Osteoblast (primary cell): Measurements from ENCODE around the gene RFX2. TPM values are rescaled to one million over a fixed set of nuclear protein-coding genes. Genes with fewer than 3 reads are reported as not detected.
A peak's percentile ranks its signal among the peaks of the same experiment; 100 is the strongest.

Experiments
- DNase-seq: peaks from one replicate; pipeline ENCODE4 v3.0.0; 2011; ENCODE audit warnings: low spot score, mixed read lengths; ENCODE audit not compliant: insufficient read length; ENCODE audit errors: missing footprints
- H2AFZ ChIP-seq: 2 replicates; pipeline ENCODE4 v1.6.0; 2011; ENCODE audit warnings: mild to moderate bottlenecking, low read length
- H3K27ac ChIP-seq: 2 replicates; pipeline ENCODE4 v1.5.1; 2011; ENCODE audit warnings: mild to moderate bottlenecking, low read depth, low read length, moderate library complexity
- H3K27me3 ChIP-seq: 2 replicates; pipeline ENCODE4 v1.6.0; 2012; ENCODE audit warnings: mild to moderate bottlenecking, control low read depth, inconsistent platforms, low read length, moderate library complexity; ENCODE audit not compliant: insufficient read depth
- H3K36me3 ChIP-seq: 2 replicates; pipeline ENCODE4 v1.5.1; 2011; ENCODE audit warnings: mild to moderate bottlenecking, low read length, control low read depth, moderate library complexity; ENCODE audit not compliant: insufficient read depth
- H3K4me1 ChIP-seq: 2 replicates; pipeline ENCODE4 v1.5.1; 2011; ENCODE audit warnings: mild to moderate bottlenecking, low read length, control low read depth, moderate library complexity; ENCODE audit not compliant: insufficient read depth
- H3K4me2 ChIP-seq: 2 replicates; pipeline ENCODE4 v1.6.0; 2011; ENCODE audit warnings: mild to moderate bottlenecking, low read length; ENCODE audit not compliant: insufficient read depth
- H3K4me3 ChIP-seq: fragments of 200-600 bp; sonication (generic); 3 replicates; pipeline ENCODE4 v1.5.1; 2012; ENCODE audit warnings: mild to moderate bottlenecking, low read length, inconsistent platforms; ENCODE audit not compliant: insufficient read depth
- H3K79me2 ChIP-seq: 2 replicates; pipeline ENCODE4 v1.6.0; 2012; ENCODE audit warnings: mild to moderate bottlenecking, low read length, control low read depth, inconsistent platforms; ENCODE audit not compliant: insufficient read depth
- H3K9me3 ChIP-seq: 2 replicates; pipeline ENCODE4 v1.5.1; 2011; ENCODE audit warnings: low read depth, low read length, control low read depth
- H4K20me1 ChIP-seq: 2 replicates; pipeline ENCODE4 v1.6.0; 2012; ENCODE audit warnings: mild to moderate bottlenecking, low read length, control low read depth; ENCODE audit not compliant: insufficient read depth
- total RNA-seq: library from RNA; depleted of rRNA; stranded (reverse); fragments of >200 nt; gene quantifications from 2 replicates; pipeline ENCODE4 v1.2.3, GENCODE V29; 2012
- TF ChIP-seq, protein P1 (sequence below): IDR thresholded peaks from 2 replicates; pipeline ENCODE4 v1.5.1; 2011; ENCODE audit warnings: mild to moderate bottlenecking, low read depth, low read length, moderate library complexity; ENCODE audit errors: extremely low read depth

The RFX2 gene
- total RNA-seq, 1 donor, result 6.2 TPM

DNA sequence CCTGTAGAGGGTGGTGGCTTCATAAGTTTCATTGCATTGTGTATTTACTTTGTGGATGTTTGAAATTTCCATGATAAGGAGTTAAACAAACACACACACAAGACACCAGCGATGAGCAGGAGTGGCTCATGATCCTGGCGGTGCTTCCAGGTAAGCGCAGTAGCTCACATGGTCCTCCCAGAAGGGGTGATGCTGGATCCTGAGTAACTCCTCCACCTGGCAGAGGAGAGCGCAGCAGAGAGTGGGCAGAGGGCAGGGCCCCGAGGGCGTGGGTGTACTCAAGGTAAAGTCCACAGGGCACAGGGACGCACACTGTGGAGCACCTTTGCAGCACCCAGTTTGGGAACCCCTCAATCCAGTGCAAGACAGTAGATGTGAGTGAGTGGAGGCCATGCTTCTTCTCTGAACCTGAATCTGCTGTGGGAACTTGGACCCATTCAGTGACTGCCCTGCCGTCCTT is 54.0 kb downstream of the RFX2 start:
- no peaks in the 10 kb centered on the region for H4K20me1 ChIP-seq
- TF ChIP-seq, protein P1, sequence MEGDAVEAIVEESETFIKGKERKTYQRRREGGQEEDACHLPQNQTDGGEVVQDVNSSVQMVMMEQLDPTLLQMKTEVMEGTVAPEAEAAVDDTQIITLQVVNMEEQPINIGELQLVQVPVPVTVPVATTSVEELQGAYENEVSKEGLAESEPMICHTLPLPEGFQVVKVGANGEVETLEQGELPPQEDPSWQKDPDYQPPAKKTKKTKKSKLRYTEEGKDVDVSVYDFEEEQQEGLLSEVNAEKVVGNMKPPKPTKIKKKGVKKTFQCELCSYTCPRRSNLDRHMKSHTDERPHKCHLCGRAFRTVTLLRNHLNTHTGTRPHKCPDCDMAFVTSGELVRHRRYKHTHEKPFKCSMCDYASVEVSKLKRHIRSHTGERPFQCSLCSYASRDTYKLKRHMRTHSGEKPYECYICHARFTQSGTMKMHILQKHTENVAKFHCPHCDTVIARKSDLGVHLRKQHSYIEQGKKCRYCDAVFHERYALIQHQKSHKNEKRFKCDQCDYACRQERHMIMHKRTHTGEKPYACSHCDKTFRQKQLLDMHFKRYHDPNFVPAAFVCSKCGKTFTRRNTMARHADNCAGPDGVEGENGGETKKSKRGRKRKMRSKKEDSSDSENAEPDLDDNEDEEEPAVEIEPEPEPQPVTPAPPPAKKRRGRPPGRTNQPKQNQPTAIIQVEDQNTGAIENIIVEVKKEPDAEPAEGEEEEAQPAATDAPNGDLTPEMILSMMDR, result no peak
- no peaks in the 10 kb centered on the region for H3K27me3 ChIP-seq
- no peak for DNase-seq
- peaks cover 20% of the 10 kb centered on the region for H3K4me1 ChIP-seq
- H3K79me2 ChIP-seq, result no peaks in the 10 kb centered on the region
- H3K9me3 ChIP-seq, result no peaks in the 10 kb centered on the region
- H3K27ac ChIP-seq, result peak overlapping the region; percentile 76
- no peaks in the 10 kb centered on the region for H3K36me3 ChIP-seq
- H2AFZ ChIP-seq, result no peak overlapping the region
- no peak overlapping the region for H3K4me2 ChIP-seq
- no peak overlapping the region for H3K4me3 ChIP-seq

DNA sequence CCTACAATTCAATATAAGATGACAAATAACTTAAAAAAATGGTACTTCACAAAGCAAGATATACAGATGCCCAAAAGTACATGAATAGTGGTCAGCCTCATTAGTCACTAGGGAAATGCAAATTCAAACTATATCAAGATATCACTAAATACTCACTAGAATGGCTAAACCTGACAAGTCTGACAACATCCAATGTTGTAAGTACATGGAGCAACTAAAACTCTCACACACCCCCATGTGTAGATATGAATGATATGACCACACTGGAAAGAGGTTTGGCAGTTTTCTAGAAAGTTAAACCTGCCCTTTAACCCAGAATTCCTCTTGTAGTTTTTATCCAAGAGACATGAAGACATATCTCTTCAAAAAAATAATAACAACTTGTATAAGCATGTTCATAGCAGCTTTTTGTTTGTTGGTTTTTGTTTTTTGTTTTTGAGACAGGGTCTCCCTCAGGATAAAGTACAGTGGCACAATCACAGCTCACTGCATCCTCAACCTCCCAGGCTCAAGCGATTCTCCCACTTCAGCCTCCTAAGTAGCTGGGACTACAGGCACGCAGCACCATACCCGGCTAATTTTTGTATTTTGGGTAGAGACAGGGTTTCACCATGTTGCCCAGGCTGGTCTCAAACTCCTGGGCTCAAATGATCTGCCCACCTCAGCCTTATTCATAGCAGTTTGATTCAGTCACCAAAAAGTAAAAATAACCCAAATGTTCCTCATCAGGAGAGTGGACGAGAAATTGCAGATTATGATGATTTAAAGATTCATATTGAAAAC is 55.1 kb downstream of the RFX2 start:
- TF ChIP-seq, protein P1, result no peak
- no peak overlapping the region for H3K27ac ChIP-seq
- no peak overlapping the region for H2AFZ ChIP-seq
- H3K9me3 ChIP-seq, result no peaks in the 10 kb centered on the region
- H3K79me2 ChIP-seq, result no peaks in the 10 kb centered on the region
- H3K36me3 ChIP-seq, result no peaks in the 10 kb centered on the region
- H4K20me1 ChIP-seq, result no peaks in the 10 kb centered on the region
- no peak overlapping the region for H3K4me2 ChIP-seq
- DNase-seq, result no peak
- no peak overlapping the region for H3K4me3 ChIP-seq
- H3K4me1 ChIP-seq, result peaks cover 14% of the 10 kb centered on the region
- no peaks in the 10 kb centered on the region for H3K27me3 ChIP-seq

DNA sequence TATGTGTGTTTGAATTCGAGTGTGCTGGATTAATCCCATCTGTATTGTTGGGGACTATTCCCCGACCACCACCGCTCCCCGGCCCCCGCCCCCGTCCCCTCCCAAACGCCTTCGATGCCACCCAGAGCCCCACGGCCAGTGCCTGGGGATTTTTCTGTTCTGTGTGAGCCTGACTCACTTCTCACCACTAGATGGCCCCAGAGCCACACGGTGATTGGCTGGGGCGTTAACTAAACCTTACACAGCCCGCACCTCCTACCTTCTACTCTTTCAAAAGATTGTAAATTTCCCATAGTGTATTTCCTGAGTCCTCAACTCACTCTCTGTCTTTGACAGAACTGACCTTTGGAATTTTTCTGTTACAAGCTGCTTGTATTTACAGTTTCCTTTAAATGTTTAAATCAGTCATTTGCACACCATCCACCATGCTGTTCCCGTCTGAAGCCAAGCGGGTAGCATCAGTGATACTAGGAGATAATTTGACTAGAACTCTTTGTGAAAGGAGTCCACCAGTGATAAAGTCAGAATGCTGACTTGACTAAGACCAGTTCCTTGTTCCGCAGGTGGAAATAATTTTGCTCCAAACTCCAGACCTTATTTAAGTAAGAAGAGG is 61.4 kb downstream of the RFX2 start:
- H3K4me1 ChIP-seq, result peaks cover 3% of the 10 kb centered on the region
- H3K27ac ChIP-seq, result no peak overlapping the region
- no peaks in the 10 kb centered on the region for H3K79me2 ChIP-seq
- H3K4me3 ChIP-seq, result no peak overlapping the region
- H3K9me3 ChIP-seq, result no peaks in the 10 kb centered on the region
- TF ChIP-seq, protein P1, result peak; percentile 74
- H3K36me3 ChIP-seq, result no peaks in the 10 kb centered on the region
- peak; percentile 93 for DNase-seq
- no peaks in the 10 kb centered on the region for H3K27me3 ChIP-seq
- H3K4me2 ChIP-seq, result peak overlapping the region; percentile 6
- peak overlapping the region; percentile 27 for H2AFZ ChIP-seq
- H4K20me1 ChIP-seq, result no peaks in the 10 kb centered on the region

DNA sequence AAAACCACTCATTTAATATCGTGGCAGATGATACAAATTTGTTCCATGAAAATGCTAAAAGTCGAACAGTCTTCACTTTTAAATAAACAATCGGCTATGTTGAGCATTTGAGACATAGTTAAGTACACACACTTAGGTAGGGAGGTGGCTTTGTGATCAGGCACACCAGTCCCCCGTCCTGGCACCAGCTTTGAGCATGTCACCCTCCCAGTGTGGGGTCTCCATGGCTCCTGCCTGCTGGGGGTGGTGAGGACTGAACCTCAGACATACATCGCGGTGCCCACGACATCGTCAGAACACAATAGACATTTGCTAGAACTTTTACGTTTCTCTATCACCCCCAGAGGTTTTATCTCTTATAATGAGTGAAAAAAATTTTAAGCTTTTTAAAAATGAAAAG is 62.0 kb downstream of the RFX2 start:
- TF ChIP-seq, protein P1, result no peak
- DNase-seq, result no peak
- peaks cover 3% of the 10 kb centered on the region for H3K4me1 ChIP-seq
- H3K4me3 ChIP-seq, result no peak overlapping the region
- peak overlapping the region; percentile 6 for H3K4me2 ChIP-seq
- H3K36me3 ChIP-seq, result no peaks in the 10 kb centered on the region
- no peaks in the 10 kb centered on the region for H4K20me1 ChIP-seq
- H3K79me2 ChIP-seq, result no peaks in the 10 kb centered on the region
- no peaks in the 10 kb centered on the region for H3K9me3 ChIP-seq
- H3K27me3 ChIP-seq, result no peaks in the 10 kb centered on the region
- H2AFZ ChIP-seq, result peak overlapping the region; percentile 1
- no peak overlapping the region for H3K27ac ChIP-seq
